Right atrium auricular region (tissue), 2 donors: ENCODE measurements around the gene OLR1. TPM values are rescaled to one million over a fixed set of nuclear protein-coding genes. Genes with fewer than 3 reads are reported as not detected.

Experiments
- DNase-seq: peaks from one replicate; pipeline ENCODE4 v3.0.0-alpha.2; 2019; ENCODE audit warnings: low spot score
- H3K27ac ChIP-seq, 2 donors: fragments of 200-600 bp; sonication (generic); 1 replicate in 1 of 2; 2 replicates in 1 of 2; pipeline ENCODE4 v1.5.1; 2016 to 2019
- H3K27me3 ChIP-seq, 2 donors: fragments of 200-600 bp; sonication (generic); one replicate each; pipeline versions ENCODE4 v1.5.1 to v1.6.0; 2017 to 2019
- H3K36me3 ChIP-seq: fragments of 200-600 bp; sonication (generic); one replicate; pipeline ENCODE4 v1.5.1; 2016
- H3K4me1 ChIP-seq, 2 donors: fragments of 200-600 bp; sonication (generic); one replicate each; pipeline versions ENCODE4 v1.5.1 to v1.6.0; 2017 to 2019
- H3K4me3 ChIP-seq, 2 donors: fragments of 200-600 bp; sonication (generic); 1 replicate in 1 of 2; 2 replicates in 1 of 2; pipeline ENCODE4 v1.5.1; 2017 to 2019; ENCODE audit warnings: mild to moderate bottlenecking in 1 of 2, moderate library complexity in 1 of 2
- H3K9me3 ChIP-seq, 2 donors: fragments of 200-600 bp; sonication (generic); one replicate each; pipeline ENCODE4 v1.5.1; 2019
- CTCF ChIP-seq, 2 donors: fragments of 200-600 bp; sonication (generic); IDR thresholded peaks; one replicate each; pipeline ENCODE4 v1.5.1; 2019; ENCODE audit warnings: antibody characterized with exemption in 2 of 2
- total RNA-seq, 2 donors: library from RNA; depleted of rRNA; stranded (reverse); fragments of >200 nt; gene quantifications; one replicate each; pipeline ENCODE4 v1.1.0, GENCODE V29; 2016

The OLR1 gene
- total RNA-seq, 2 donors from 2014 or later: 1.6 to 2.5 TPM

- Histone ChIP-seq H3K4me3 (peak within 1 kb of the TSS in 1 of 2 donors; percentile 10), H3K9me3 (no peaks in the 10 kb centered on the region), H3K27me3 (no peaks in the 10 kb centered on the region), H3K4me1 (peaks cover 0 to 12% of the 10 kb centered on the region in 2 donors), H3K36me3 (no peaks in the 10 kb centered on the region), H3K27ac (peak within 1 kb of the TSS; percentile 3 to 47)
- DNase-seq: no peak
- TF ChIP-seq CTCF (IDR thresholded peaks at IDR 0.05): no peak
These were observed 41.9 kb downstream of the OLR1 start, which contains the start of gene CLEC7A for GRCh38 chr12:10130042-10130441. Gene CLEC7A (minus strand): TSS chr12:10130199. CDS start chr12:10130082, 117 bp downstream.

GRCh38 chr12:10128687-10129086, 43.2 kb downstream of the OLR1 start:
- no peak for TF ChIP-seq CTCF (IDR thresholded peaks at IDR 0.05)
- DNase-seq: no peak
- Histone ChIP-seq H3K9me3 (no peaks in the 10 kb centered on the region), H3K27ac (peak overlapping the region in 1 of 2 donors; percentile 5), H3K4me3 (no peak overlapping the region), H3K36me3 (no peaks in the 10 kb centered on the region), H3K4me1 (peaks cover 0 to 12% of the 10 kb centered on the region in 2 donors), H3K27me3 (no peaks in the 10 kb centered on the region)

- TF ChIP-seq CTCF (IDR thresholded peaks at IDR 0.05): no peak
- no peak for DNase-seq
- H3K27ac ChIP-seq: no peak overlapping the region
These were observed 45.5 kb downstream of the OLR1 start for GRCh38 chr12:10126413-10126812.

GRCh38 chr12:10122689-10123088, 49.2 kb downstream of the OLR1 start:
- H3K36me3 ChIP-seq: no peaks in the 10 kb centered on the region
- no peak overlapping the region for H3K4me3 ChIP-seq
- no peaks in the 10 kb centered on the region for H3K4me1 ChIP-seq
- DNase-seq: no peak
- no peaks in the 10 kb centered on the region for H3K9me3 ChIP-seq
- TF ChIP-seq CTCF (IDR thresholded peaks at IDR 0.05): no peak
- H3K27me3 ChIP-seq: no peaks in the 10 kb centered on the region
- no peak overlapping the region for H3K27ac ChIP-seq

More at GRCh38 chr12:10126413-10126812, 45.5 kb downstream of the OLR1 start:
- Histone ChIP-seq H3K4me1 (peaks cover 0 to 3% of the 10 kb centered on the region in 2 donors), H3K4me3 (no peak overlapping the region), H3K36me3 (no peaks in the 10 kb centered on the region), H3K27me3 (no peaks in the 10 kb centered on the region), H3K9me3 (no peaks in the 10 kb centered on the region)

- Histone ChIP-seq H3K36me3 (no peaks in the 10 kb centered on the region), H3K4me1 (no peaks in the 10 kb centered on the region), H3K9me3 (no peaks in the 10 kb centered on the region), H3K4me3 (no peak overlapping the region), H3K27me3 (no peaks in the 10 kb centered on the region), H3K27ac (no peak overlapping the region)
- no peak for TF ChIP-seq CTCF (IDR thresholded peaks at IDR 0.05)
- DNase-seq: no peak
These were observed 50.7 kb downstream of the OLR1 start for GRCh38 chr12:10121278-10121677.

GRCh38 chr12:10119066-10119465, 52.9 kb downstream of the OLR1 start:
- Histone ChIP-seq H3K36me3 (no peaks in the 10 kb centered on the region), H3K4me1 (no peaks in the 10 kb centered on the region), H3K4me3 (no peak overlapping the region), H3K27me3 (no peaks in the 10 kb centered on the region), H3K27ac (no peak overlapping the region), H3K9me3 (no peaks in the 10 kb centered on the region)
- DNase-seq: no peak
- TF ChIP-seq CTCF (IDR thresholded peaks at IDR 0.05): no peak
